ENCODE measurements around the gene TAPBP. TPM values are rescaled to one million over a fixed set of nuclear protein-coding genes. Genes with fewer than 3 reads are reported as not detected.
A peak's percentile ranks its signal among the peaks of the same experiment; 100 is the strongest.

Gene TAPBP
- total and polyA plus RNA-seq, 9 of the 15 experiments (the other 6 are each of a cell fraction or from before 2014, with no cell fraction given): 5.6 to 74.0 (median 22.3) TPM

GRCh38 chr6:33271468-33272274 is 42.2 kb downstream of the TAPBP start, which contains the start of the genes RPS18 and VPS52 (continued):
- TF ChIP-seq MLX (CRISPR knock-in tag; conservative IDR thresholded peaks at IDR 0.05) (peak; percentile 40 to 87; a peak in 2 of 4 replicates), ZNF518B (CRISPR knock-in tag; IDR thresholded peaks at IDR 0.05) (no peak), IRF2 (CRISPR knock-in tag; IDR thresholded peaks at IDR 0.05) (no peak), NFXL1 (CRISPR knock-in tag; IDR thresholded peaks at IDR 0.05) (0 out of 2 replicates have a peak, but pooled peaks have one; percentile 18), ZNF217 (CRISPR knock-in tag; IDR thresholded peaks at IDR 0.05) (no peak), CEBPB (tag; IDR thresholded peaks at IDR 0.05) (no peak), POLR2A (conservative IDR thresholded peaks at IDR 0.05) (peak; percentile 100), HBP1 (CRISPR knock-in tag; IDR thresholded peaks at IDR 0.05) (peak; percentile 87; the same call in 1 of the 2 replicates), ZNF707 (CRISPR knock-in tag; conservative IDR thresholded peaks at IDR 0.05) (peak; percentile 19; the same call in 1 of the 2 replicates), MEF2A (IDR thresholded peaks at IDR 0.05; ENCODE audit: control insufficient read depth, low read depth, low read length) (no peak), NFIC (IDR thresholded peaks at IDR 0.05) (peak; percentile 73), CTCF (IDR thresholded peaks at IDR 0.05 in 2 of 3, conservative IDR thresholded peaks at IDR 0.05 in 1 of 3; ENCODE audit: insufficient read depth in 2 of 3, low read depth in 1 of 3, low read length in 3 of 3) (no peak), SFPQ (IDR thresholded peaks at IDR 0.05; ENCODE audit: low read depth, low read length) (no peak), CC2D1A (IDR thresholded peaks at IDR 0.05) (no peak; the same call in 1 of the 2 replicates), GATAD2B (IDR thresholded peaks at IDR 0.05; ENCODE audit: borderline replicate concordance) (peak; percentile 52; the same call in 1 of the 2 replicates), ZNF174 (CRISPR knock-in tag; IDR thresholded peaks at IDR 0.05) (peak; percentile 87; the same call in 1 of the 2 replicates), FOXJ2 (tag; IDR thresholded peaks at IDR 0.05) (peak; percentile 93), KAT2B (IDR thresholded peaks at IDR 0.05; ENCODE audit: low read depth, low read length) (peak; percentile 83)

Data from K562 (cell line).